ENCODE data around the gene MATN1. TPM values are rescaled to one million over a fixed set of nuclear protein-coding genes. Genes with fewer than 3 reads are reported as not detected.
"Not testable (repeated sequence)": the region's sequence is repeated elsewhere in the genome, so short reads cannot be mapped to it uniquely, and the experiment has no call there.

The MATN1 gene
- total and polyA plus RNA-seq, 12 donors = not detected

- Histone ChIP-seq H3K9me3 (no peaks in the 10 kb centered on the region), H3K27me3 (peaks cover 0 to 41% (median 14%) of the 10 kb centered on the region in 7 donors), H3K27ac (no peak overlapping the region), H3K4me3 (no peak overlapping the region), H3K4me1 (no peaks in the 10 kb centered on the region), H3K36me3 (no peaks in the 10 kb centered on the region)
- DNase-seq (no peak), ATAC-seq (no peak)
- WGBS, 2 donors = 60 to 63% methylated on average over 7 of the region's 7 CpGs
- no peak for TF ChIP-seq CTCF (IDR thresholded peaks at IDR 0.05)
- intact Hi-C loops (cut with DNase I) = no loop called here
These were observed 31.0 kb downstream of the MATN1 start for GRCh38 chr1:30692201-30692947.

- Histone ChIP-seq H3K27me3 (peaks cover 0 to 49% (median 18%) of the 10 kb centered on the region in 7 donors), H3K4me3 (no peak overlapping the region), H3K9me3 (no peaks in the 10 kb centered on the region), H3K27ac (no peak overlapping the region), H3K4me1 (no peaks in the 10 kb centered on the region), H3K36me3 (no peaks in the 10 kb centered on the region)
- intact Hi-C loops (cut with DNase I) = no loop called here
- WGBS, 2 donors = 47 to 54% methylated on average over 5 of the region's 5 CpGs
- no peak for TF ChIP-seq CTCF (IDR thresholded peaks at IDR 0.05)
- ATAC-seq = no peak
- no peak for DNase-seq
These were observed 31.9 kb downstream of the MATN1 start for GRCh38 chr1:30691480-30691879.

- 45% methylated on average over 7 of the region's 7 CpGs for WGBS, 2 donors
- intact Hi-C loops (cut with DNase I) = loop anchor here in 1 of 10 donors (10.0 kb wide), 1 partner anchor 165 kb away; no protein-coding TSS in a partner anchor
- H3K4me1 ChIP-seq = peaks cover 0 to 7% (median 0%) of the 10 kb centered on the region in 9 donors
- no peak overlapping the region for H3K27ac ChIP-seq
- H3K27me3 ChIP-seq = peaks cover 0 to 63% (median 32%) of the 10 kb centered on the region in 7 donors
- ATAC-seq (no peak), DNase-seq (no peak)
- H3K9me3 ChIP-seq = no peaks in the 10 kb centered on the region
- H3K4me3 ChIP-seq = no peak overlapping the region
- no peaks in the 10 kb centered on the region for H3K36me3 ChIP-seq
- no peak for TF ChIP-seq CTCF (IDR thresholded peaks at IDR 0.05)
These were observed 33.3 kb downstream of the MATN1 start for GRCh38 chr1:30689901-30690645.

GRCh38 chr1:30688920-30689794 lies 34.2 kb downstream of the MATN1 start:
- ATAC-seq (no peak), DNase-seq (no peak)
- Histone ChIP-seq H3K9me3 (no peaks in the 10 kb centered on the region), H3K27me3 (peaks cover 0 to 72% (median 41%) of the 10 kb centered on the region in 7 donors), H3K27ac (no peak overlapping the region), H3K4me1 (peaks cover 0 to 12% (median 0%) of the 10 kb centered on the region in 9 donors), H3K4me3 (no peak overlapping the region), H3K36me3 (no peaks in the 10 kb centered on the region)
- intact Hi-C loops (cut with DNase I) = loop anchor here in 1 of 10 donors (10.0 kb wide), 1 partner anchor 164 kb away; no protein-coding TSS in a partner anchor
- 74 to 77% methylated on average over 11 of the region's 11 CpGs for WGBS, 2 donors
- no peak for TF ChIP-seq CTCF (IDR thresholded peaks at IDR 0.05)

GRCh38 chr1:30688516-30688915 lies 34.9 kb downstream of the MATN1 start:
- H3K36me3 ChIP-seq, H3K9me3 ChIP-seq, H3K27ac ChIP-seq, DNase-seq, H3K4me3 ChIP-seq, ATAC-seq: not testable (repeated sequence)
- WGBS, 2 donors = 89 to 93% methylated on average over 9 of the region's 9 CpGs
- peaks cover 0 to 77% (median 48%) of the 10 kb centered on the region in 7 donors for H3K27me3 ChIP-seq
- H3K4me1 ChIP-seq = peaks cover 0 to 12% (median 0%) of the 10 kb centered on the region in 9 donors
- intact Hi-C loops (cut with DNase I) = loop anchor here in 1 of 10 donors (10.0 kb wide), 1 partner anchor 164 kb away; no protein-coding TSS in a partner anchor
